ENCODE data around the gene ARL15.

Gene ARL15

GRCh38 chr5:54150841-54151240, 159.5 kb downstream of the ARL15 start:
- no peak for DNase-seq (ENCODE audit: low spot score)

GRCh38 chr5:54148858-54149257, 161.5 kb downstream of the ARL15 start:
- DNase-seq (ENCODE audit: low spot score): no peak

- DNase-seq (ENCODE audit: low spot score): no peak
Observed at GRCh38 chr5:54148067-54148845, 162.1 kb downstream of the ARL15 start.

- no peak for DNase-seq (ENCODE audit: low spot score)
Observed at GRCh38 chr5:54146916-54147315, 163.5 kb downstream of the ARL15 start.

GRCh38 chr5:54146390-54146789, 164.0 kb downstream of the ARL15 start:
- no peak for DNase-seq (ENCODE audit: low spot score)

GRCh38 chr5:54140247-54140840, 170.0 kb downstream of the ARL15 start:
- no peak for DNase-seq (ENCODE audit: low spot score)

GRCh38 chr5:54136516-54137440, 173.6 kb downstream of the ARL15 start:
- DNase-seq (ENCODE audit: low spot score): no peak

- DNase-seq (ENCODE audit: low spot score): peak; percentile 10
Observed at GRCh38 chr5:54135042-54135441, 175.3 kb downstream of the ARL15 start.

DNA sequence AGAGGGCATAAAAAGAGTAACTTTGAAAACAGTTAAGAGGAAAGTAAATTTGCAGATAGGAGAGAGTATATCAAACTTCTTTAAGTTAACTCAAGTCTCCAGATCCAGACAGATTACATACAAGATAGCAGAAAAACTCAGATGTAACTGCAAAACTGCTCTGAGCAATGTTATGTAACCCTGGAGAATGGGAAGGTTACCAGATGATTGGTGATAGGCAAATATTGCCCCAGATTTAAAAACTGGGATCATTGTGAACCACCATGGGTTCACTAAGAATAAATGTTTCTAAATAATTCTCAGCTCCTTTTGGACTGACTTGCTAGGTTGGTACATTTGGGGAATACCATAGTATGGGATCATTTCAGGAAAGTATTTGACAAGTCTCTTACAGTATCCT, 176.5 kb downstream of the ARL15 start:
- DNase-seq (ENCODE audit: low spot score): no peak

DNA sequence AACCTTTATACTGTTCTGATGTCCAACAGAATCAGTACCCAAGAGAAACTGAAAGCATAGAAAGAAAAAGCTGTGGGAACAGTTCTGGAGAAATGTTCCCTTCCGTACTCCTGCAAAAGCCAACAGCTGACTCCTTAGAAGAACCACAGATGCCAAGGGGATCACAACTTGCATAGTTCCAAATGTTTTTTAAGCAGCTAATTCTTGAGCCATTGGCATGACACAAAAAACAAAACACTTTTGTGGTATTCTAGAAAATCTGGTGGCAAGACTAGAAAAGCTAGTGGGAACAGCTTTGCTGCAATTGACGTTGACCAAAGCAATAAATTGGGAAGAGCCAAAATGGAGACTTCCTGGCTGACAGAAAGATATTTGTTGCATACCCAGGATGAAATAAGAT, 189.9 kb downstream of the ARL15 start:
- DNase-seq (ENCODE audit: low spot score): no peak

GRCh38 chr5:54117957-54118356, 192.4 kb downstream of the ARL15 start:
- no peak for DNase-seq (ENCODE audit: low spot score)

DNA sequence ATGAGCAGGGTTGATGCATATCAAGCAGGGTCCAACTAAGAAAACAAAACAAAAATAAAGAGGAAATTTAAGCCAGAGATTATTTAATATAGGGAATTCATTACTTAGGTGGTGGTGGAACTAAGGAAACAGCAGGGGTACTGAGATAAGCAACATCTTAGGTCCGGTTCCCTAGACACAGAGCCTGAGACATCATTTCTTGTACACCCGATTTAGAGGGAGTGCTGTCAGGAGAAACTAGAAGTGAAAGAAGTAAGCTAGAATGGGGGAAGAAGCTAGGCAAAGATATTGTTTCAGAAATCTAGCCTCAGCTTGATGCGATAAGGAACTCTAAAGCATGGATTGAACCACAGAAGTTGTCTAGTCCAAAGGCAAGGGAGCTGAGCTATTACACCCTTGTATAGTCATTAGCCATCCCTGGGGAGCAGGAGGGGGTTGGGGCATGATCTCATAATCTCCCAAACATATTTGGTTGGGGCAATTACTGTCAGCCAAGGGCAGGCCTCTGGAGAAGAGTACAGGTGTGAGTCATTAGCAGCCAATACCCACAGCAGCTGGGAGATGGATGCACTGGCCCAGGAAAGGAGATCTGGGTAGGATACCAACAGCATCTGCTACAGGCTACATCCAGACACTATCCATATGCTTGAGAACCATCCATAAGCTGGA, 194.5 kb downstream of the ARL15 start:
- DNase-seq (ENCODE audit: low spot score): no peak

GRCh38 chr5:54113060-54113459, 197.3 kb downstream of the ARL15 start:
- no peak for DNase-seq (ENCODE audit: low spot score)

DNA sequence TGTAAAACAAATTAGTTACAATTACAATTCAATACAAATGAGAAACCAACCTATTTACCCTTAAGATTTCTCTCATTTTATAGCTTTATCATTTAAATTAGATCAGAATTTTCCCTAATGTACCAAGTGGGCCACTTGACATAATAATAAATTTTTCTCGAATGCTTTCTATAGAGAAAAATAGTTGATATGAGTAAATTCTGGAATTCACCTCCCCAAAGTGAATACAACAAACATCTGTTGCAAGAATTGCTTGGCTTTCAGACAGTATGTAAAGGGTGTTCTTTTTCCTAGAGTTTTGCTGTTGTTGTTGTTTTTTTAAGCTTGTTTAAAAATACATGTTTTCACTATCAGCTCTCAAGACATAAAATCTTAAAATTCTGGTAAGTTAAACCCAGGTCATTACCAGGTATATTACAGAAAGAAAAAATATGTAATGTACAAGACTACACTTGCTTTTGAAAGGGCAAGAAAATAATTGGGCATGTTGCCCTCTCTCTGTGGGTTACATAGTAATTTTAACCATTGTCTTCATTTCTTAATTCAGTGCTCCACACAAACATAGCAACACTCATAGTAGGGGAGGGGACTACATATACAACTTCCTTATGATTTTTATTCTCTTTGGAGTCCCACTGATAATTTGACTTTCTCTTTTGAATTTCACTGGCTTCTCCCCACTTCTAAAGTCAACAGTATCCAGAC, 200.6 kb downstream of the ARL15 start:
- no peak for DNase-seq (ENCODE audit: low spot score)

DNA sequence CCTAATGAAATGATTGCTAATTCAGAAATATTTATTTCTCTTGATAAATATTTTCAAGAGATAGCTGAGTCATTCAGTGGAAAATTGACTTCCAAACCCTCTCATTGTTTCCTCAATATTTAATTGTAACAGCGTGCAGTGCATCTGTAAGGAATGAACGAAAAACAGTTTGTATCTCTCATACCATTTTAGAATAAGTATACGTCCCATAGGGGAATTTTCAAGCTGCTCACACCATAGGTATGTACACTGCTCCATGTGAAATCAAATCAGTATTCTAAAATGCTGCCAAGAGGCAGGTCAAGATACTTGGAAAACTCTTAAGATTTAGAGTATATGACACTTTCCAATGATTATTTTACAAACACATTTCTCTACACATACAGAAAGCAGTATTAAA, 202.2 kb downstream of the ARL15 start:
- DNase-seq (ENCODE audit: low spot score): no peak

DNA sequence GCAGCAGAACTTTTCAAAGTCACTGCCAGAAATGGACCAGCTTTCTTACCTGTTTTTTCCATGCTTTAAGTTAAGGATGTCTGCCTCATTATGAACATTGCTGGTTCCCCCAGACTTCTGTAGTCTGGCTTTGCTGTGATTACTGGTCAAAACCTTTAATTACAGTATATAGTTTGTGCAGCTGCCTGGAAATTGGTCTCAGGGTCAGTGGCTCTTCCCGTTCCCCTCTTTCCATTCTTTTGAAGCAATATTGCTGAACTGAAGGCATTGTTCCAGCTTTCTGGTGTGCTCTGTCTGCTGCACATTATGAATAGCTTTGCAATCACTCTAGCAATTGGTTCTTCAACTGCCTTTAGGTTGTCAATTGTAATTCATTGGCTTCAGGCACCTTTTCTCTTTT, 206.5 kb downstream of the ARL15 start:
- no peak for DNase-seq (ENCODE audit: low spot score)

DNA sequence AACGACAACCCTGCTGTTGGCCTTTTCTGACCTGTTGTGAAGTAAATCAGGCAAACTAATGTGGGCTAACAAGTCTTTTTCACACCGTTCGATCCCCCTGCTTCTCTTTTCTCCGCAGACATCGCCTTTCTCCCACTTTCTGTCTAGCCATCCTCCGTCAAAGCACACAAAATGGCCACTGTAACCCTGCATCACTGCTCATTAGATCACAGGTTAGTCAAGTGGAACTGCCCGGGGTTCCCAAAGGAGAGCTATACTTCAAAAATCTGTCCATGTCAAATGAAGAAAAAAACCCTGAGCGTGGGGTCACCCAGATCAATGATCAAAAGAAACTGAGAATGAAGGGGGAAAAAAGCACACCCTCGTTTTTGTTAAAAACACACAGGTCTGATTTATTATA, 212.1 kb downstream of the ARL15 start:
- DNase-seq (ENCODE audit: low spot score): no peak

DNA sequence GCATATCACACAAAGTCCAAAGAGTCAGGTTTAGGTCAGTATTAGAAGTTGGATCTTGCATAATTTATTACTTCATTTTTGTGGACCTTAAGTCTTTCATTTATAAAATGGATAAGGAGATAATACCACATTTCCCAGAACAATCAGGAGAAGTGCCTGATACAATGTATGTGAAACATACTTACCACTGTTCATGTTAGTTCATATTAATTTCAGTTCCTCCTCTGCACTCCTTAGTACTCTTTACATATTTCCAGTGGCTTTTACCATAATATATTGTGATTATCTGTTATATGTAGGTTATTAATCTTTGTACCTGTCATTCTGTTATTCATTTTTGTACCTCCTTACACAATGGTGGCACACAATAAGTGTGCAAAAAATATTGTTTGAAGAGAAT, 214.4 kb downstream of the ARL15 start:
- DNase-seq (ENCODE audit: low spot score): no peak

DNA sequence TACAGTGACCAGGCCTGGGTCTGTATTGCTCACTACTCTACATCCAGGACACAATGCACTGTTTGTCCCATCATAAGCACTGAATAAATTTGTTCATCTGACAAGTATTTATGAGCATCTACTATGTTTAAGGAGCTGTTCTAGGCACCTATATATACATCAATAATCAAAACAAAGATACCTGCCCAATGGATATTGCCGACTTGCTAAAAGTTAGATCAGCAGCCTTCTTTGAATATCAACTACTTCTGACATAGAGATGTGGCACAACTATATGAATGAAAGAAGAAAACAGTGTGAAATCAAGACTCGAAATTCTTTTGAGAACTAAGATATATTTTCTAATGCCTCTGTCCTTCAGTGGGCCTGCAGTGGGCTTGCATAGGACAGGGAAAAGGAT, 215.7 kb downstream of the ARL15 start:
- no peak for DNase-seq (ENCODE audit: low spot score)

DNA sequence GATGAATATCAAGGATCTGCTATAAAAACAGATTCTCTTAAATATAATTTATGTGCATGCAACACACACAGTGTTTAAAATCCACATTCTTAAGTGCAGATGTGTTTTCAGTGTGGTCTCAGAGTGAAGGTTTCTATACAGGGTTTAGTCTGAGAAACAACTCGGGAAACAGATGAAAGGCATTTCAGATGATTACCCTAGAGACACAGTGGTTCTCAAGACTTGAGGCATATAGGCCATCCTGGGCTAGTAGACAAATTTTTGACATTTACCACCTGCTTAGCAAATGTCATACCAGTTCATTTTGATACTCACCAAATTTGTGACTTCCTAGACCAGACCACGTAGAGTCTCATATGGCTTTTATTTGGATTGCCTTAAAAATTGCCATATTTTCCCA, 216.5 kb downstream of the ARL15 start:
- DNase-seq (ENCODE audit: low spot score): no peak

GRCh38 chr5:54093081-54093492, 217.3 kb downstream of the ARL15 start:
- DNase-seq (ENCODE audit: low spot score): no peak

Data from kidney capillary endothelial cell (primary cell).